GM10248 (cell line): Measurements from ENCODE around the gene LSS.
"Not testable (repeated sequence)": the region's sequence is repeated elsewhere in the genome, so short reads cannot be mapped to it uniquely, and the experiment has no call there.

Experiments used
- CTCF ChIA-PET: fragments of 300-600 bp; sonication (Branson Sonifier 250); formaldehyde crosslinking; extraction: SDS; loops from one replicate; lab custom pipeline; 2021; ENCODE audit warnings: antibody characterized with exemption; lab: Yijun Ruan, JAX
- POLR2A ChIA-PET: fragments of 350-650 bp; sonication (Branson Sonifier 250); formaldehyde crosslinking; extraction: SDS; loops from one replicate; lab custom pipeline; 2020; ENCODE audit warnings: antibody characterized with exemption; lab: Yijun Ruan, JAX
- DNase-seq: peaks from one replicate; pipeline ENCODE4 v3.0.0; 2012; ENCODE audit errors: extremely low spot score
- TF ChIP-seq, protein P1 (sequence below): IDR thresholded peaks from 2 replicates; pipeline ENCODE4 v1.5.1; 2012; ENCODE audit warnings: mild to moderate bottlenecking, low read depth; ENCODE audit errors: extremely low read depth, missing control alignments, control extremely low read depth

The LSS gene

GRCh38 chr21:46207006-46207919 is 21.3 kb downstream of the LSS start:
- no peak for DNase-seq
- TF ChIP-seq, protein P1, sequence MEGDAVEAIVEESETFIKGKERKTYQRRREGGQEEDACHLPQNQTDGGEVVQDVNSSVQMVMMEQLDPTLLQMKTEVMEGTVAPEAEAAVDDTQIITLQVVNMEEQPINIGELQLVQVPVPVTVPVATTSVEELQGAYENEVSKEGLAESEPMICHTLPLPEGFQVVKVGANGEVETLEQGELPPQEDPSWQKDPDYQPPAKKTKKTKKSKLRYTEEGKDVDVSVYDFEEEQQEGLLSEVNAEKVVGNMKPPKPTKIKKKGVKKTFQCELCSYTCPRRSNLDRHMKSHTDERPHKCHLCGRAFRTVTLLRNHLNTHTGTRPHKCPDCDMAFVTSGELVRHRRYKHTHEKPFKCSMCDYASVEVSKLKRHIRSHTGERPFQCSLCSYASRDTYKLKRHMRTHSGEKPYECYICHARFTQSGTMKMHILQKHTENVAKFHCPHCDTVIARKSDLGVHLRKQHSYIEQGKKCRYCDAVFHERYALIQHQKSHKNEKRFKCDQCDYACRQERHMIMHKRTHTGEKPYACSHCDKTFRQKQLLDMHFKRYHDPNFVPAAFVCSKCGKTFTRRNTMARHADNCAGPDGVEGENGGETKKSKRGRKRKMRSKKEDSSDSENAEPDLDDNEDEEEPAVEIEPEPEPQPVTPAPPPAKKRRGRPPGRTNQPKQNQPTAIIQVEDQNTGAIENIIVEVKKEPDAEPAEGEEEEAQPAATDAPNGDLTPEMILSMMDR: no peak
- ChIA-PET POLR2A (no interaction called here), CTCF (interaction anchor here (1.2 to 1.5 kb wide), 2 partner anchors 10 kb away, joined by 3 read pairs; no protein-coding TSS in a partner anchor)

- CTCF ChIA-PET: interaction anchor here (1.5 kb wide), 1 partner anchor 10 kb away, joined by 3 read pairs; no protein-coding TSS in a partner anchor
- POLR2A ChIA-PET: no interaction called here
- TF ChIP-seq, protein P1: no peak
- no peak for DNase-seq
These were observed 22.2 kb downstream of the LSS start for GRCh38 chr21:46206163-46207005.

DNA sequence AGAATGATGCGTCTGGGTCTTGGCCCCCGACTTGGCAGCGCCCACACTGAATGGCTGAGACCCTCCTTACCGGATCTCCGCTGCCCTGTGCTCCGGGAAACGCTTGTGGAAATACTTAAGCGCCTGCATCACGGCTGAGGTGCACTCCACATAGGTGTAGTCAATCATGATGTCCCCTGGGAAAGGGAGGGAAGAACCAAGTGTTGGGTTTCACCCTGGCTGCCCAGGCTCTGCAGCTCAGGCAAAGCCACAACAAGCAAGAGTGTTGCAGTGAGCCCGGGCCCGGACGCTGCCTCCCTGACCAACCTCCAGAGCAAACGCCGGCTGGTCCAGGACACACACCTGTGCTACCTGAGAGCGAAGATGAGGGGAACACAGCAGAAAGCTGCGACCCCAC is 22.8 kb downstream of the LSS start:
- ChIA-PET POLR2A (no interaction called here), CTCF (no interaction called here)
- TF ChIP-seq, protein P1: no peak
- no peak for DNase-seq

- TF ChIP-seq, protein P1: no peak
- POLR2A ChIA-PET: no interaction called here
- CTCF ChIA-PET: no interaction called here
- no peak for DNase-seq
These were observed 23.4 kb downstream of the LSS start for GRCh38 chr21:46205166-46205565.

- TF ChIP-seq, protein P1: no peak
- no peak for DNase-seq
- CTCF ChIA-PET: no interaction called here
- POLR2A ChIA-PET: no interaction called here
These were observed 25.4 kb downstream of the LSS start for GRCh38 chr21:46203203-46203600.

GRCh38 chr21:46202592-46203202 is 25.9 kb downstream of the LSS start:
- CTCF ChIA-PET: no interaction called here
- TF ChIP-seq, protein P1: no peak
- DNase-seq: no peak
- POLR2A ChIA-PET: no interaction called here

DNA sequence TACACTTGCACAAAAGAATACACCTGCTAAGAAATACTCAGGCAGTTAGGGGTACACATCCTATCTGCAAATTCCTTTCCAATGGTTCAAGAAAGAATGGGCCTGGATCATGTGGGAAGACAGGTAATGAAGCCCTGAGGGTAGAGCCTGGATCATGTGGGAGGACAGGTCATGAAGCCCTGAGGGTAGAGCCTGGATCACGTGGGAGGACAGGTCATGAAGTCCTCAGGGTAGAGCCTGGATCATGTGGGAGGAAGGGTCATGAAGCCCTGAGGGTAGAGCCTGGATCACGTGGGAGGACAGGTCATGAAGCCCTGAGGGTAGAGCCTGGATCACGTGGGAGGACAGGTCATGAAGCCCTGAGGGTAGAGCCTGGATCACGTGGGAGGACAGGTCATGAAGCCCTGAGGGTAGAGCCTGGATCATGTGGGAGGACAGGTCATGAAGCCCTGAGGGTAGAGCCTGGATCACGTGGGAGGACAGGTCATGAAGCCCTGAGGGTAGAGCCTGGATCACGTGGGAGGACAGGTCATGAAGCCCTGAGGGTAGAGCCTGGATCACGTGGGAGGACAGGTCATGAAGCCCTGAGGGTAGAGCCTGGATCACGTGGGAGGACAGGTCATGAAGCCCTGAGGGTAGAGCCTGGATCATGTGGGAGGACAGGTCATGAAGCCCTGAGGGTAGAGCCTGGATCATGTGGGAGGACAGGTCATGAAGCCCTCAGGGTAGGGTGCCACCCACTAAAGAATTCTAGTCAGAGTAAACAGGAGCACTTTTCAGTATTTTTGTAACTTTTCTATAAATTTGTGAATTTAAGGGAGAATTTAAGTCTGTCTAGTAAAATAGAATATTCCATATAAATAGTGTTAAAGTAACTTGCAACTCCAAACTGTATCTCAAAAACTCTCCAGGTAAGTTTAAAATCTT is 27.4 kb downstream of the LSS start:
- POLR2A ChIA-PET, DNase-seq: not testable (repeated sequence)
- CTCF ChIA-PET: interaction anchor here (1.2 kb wide), 1 partner anchor 14 kb away, joined by 3 read pairs; no protein-coding TSS in a partner anchor
